Erythroblast (primary cell): Measurements from ENCODE around the gene ZNF283.

Experiments used
- GATA1 ChIP-seq: IDR thresholded peaks from 2 replicates; pipeline ENCODE4 v1.6.1; 2011; ENCODE audit warnings: low read depth, mild to moderate bottlenecking, control low read depth, low read length, moderate library complexity
- POLR2A ChIP-seq: IDR thresholded peaks from 2 replicates; pipeline ENCODE4 v1.6.1; 2011; ENCODE audit warnings: mild to moderate bottlenecking, low read length

DNA sequence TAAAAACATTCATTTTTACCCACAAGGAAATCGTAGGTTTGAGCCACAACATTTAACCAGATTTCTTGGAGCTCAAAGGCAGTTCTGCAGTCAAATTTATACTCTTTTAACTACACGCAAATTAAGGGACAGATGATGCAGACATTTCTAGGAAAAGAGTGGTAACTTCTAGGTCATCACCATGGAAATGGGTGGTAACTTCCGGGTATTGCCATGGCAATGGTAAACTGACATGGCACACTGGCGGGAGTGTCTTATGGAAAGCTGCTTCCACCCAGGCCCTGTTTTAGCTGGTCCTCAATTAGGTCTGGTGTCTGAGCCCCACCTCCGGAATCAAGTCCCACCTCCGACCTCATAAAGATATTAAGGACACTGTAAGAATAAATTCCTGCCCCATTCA, 14.4 kb upstream of the ZNF283 start:
- no peak for TF ChIP-seq POLR2A
- TF ChIP-seq GATA1 = no peak
